ENCODE data around the gene RABGAP1L.

GRCh38 chr1:174150499-174150898 lies 8.8 kb upstream of the RABGAP1L start:
- TF ChIP-seq POLR2A (IDR thresholded peaks at IDR 0.05; ENCODE audit: extremely low read depth, insufficient read length) (no peak), CTCF (IDR thresholded peaks at IDR 0.05; ENCODE audit: low read depth, low read length) (no peak)
